ENCODE data around the gene TMEM179.

DNA sequence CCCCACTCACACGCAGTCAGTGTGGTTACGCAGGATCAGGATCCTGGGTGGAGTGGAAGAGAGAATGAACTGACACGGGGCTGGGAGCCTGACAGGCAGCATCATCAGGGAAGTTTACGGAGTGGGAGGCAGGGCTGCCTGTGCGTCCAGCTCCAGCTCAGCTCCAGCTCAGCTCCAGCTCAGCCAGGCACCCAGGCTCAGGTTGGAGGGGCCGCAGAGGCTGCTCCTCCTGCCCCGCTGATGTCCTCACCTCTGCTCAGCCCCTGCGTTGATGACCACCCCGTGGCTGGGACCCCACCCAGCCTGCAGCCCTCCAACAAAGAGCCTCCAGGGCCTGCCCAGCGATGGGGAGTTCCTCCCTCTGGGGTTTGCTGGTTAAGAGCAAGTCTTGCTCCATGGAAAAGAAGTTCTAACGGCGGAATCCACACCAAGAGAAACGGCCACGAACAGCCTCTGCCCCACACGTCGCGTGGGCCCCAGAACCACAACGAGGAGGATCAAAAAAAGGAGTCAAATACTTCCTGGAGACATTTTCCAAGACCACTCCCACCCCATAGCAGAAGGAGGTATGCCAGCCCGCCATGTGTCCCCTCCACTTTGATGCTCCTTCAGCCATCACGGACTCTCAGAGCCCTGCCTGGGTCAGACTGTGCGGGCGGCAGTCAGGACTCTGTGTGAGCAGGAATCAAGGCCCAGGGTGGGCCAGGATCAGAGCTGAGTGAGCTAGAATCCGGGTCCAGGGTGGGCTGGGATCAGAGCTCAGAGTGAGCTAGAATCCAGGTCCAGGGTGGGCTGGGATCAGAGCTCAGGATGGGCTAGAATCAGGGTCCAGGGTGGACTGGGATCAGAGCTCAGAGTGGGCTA is 42.7 kb downstream of the TMEM179 start:
- TF ChIP-seq NR2C2 (IDR thresholded peaks at IDR 0.05; ENCODE audit: borderline replicate concordance, control insufficient read depth, insufficient read length, low read depth) (no peak), EP300 (IDR thresholded peaks at IDR 0.05; ENCODE audit: borderline replicate concordance in 1 of 2, control insufficient read depth in 1 of 2, low read depth in 2 of 2, low read length in 2 of 2) (no peak), CTCF (IDR thresholded peaks at IDR 0.05 in 2 of 3, conservative IDR thresholded peaks at IDR 0.05 in 1 of 3; ENCODE audit: control insufficient read depth in 2 of 3, extremely low read depth in 1 of 3, insufficient read depth in 1 of 3, low read depth in 3 of 3, low read length in 3 of 3) (no peak), ATF2 (IDR thresholded peaks at IDR 0.05; ENCODE audit: low read length) (no peak), GABPA (IDR thresholded peaks at IDR 0.05; ENCODE audit: low read depth) (no peak), STAT1 (conservative IDR thresholded peaks at IDR 0.05) (no peak), ZNF592 (IDR thresholded peaks at IDR 0.05) (no peak), KDM1A (IDR thresholded peaks at IDR 0.05; ENCODE audit: borderline replicate concordance) (no peak), POU2F2 (IDR thresholded peaks at IDR 0.05; ENCODE audit: borderline replicate concordance, low read depth, low read length) (no peak), IKZF1 (conservative IDR thresholded peaks at IDR 0.05) (no peak)
- TF ChIP-seq, protein P1, sequence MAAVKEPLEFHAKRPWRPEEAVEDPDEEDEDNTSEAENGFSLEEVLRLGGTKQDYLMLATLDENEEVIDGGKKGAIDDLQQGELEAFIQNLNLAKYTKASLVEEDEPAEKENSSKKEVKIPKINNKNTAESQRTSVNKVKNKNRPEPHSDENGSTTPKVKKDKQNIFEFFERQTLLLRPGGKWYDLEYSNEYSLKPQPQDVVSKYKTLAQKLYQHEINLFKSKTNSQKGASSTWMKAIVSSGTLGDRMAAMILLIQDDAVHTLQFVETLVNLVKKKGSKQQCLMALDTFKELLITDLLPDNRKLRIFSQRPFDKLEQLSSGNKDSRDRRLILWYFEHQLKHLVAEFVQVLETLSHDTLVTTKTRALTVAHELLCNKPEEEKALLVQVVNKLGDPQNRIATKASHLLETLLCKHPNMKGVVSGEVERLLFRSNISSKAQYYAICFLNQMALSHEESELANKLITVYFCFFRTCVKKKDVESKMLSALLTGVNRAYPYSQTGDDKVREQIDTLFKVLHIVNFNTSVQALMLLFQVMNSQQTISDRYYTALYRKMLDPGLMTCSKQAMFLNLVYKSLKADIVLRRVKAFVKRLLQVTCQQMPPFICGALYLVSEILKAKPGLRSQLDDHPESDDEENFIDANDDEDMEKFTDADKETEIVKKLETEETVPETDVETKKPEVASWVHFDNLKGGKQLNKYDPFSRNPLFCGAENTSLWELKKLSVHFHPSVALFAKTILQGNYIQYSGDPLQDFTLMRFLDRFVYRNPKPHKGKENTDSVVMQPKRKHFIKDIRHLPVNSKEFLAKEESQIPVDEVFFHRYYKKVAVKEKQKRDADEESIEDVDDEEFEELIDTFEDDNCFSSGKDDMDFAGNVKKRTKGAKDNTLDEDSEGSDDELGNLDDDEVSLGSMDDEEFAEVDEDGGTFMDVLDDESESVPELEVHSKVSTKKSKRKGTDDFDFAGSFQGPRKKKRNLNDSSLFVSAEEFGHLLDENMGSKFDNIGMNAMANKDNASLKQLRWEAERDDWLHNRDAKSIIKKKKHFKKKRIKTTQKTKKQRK (IDR thresholded peaks at IDR 0.05; ENCODE audit: low read depth, low read length): no peak
- TF ChIP-seq, protein P2, sequence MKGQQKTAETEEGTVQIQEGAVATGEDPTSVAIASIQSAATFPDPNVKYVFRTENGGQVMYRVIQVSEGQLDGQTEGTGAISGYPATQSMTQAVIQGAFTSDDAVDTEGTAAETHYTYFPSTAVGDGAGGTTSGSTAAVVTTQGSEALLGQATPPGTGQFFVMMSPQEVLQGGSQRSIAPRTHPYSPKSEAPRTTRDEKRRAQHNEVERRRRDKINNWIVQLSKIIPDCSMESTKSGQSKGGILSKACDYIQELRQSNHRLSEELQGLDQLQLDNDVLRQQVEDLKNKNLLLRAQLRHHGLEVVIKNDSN (IDR thresholded peaks at IDR 0.05; ENCODE audit: borderline replicate concordance, extremely low read length, insufficient read depth, low read depth, low read length): no peak
